SK-N-SH (cell line): ENCODE measurements around the gene CUBN.

Source experiments
- GABPA ChIP-seq: IDR thresholded peaks from 2 replicates; pipeline ENCODE4 v1.4.0; 2012; ENCODE audit warnings: low read depth, mild to moderate bottlenecking
- MAX ChIP-seq: IDR thresholded peaks from 2 replicates; pipeline ENCODE4 v1.4.0; 2012; ENCODE audit warnings: low read depth
- TAF1 ChIP-seq: IDR thresholded peaks from 2 replicates; pipeline ENCODE4 v1.6.1; 2012; ENCODE audit warnings: low read depth, mild to moderate bottlenecking, low read length, moderate library complexity, borderline replicate concordance

- TF ChIP-seq GABPA = no peak
- no peak for TF ChIP-seq MAX
- no peak for TF ChIP-seq TAF1
Observed at GRCh38 chr10:16789261-16789660, 340.4 kb downstream of the CUBN start.
